OCI-LY1 (cell line): ENCODE data around the gene BCS1L.

Experiments used
- H2AFZ ChIP-seq: fragments of 200-600 bp; sonication (generic), shearing (Covaris generic); 2 replicates; pipeline ENCODE4 v1.6.0; 2014; ENCODE audit warnings: antibody characterized with exemption, mild to moderate bottlenecking, low read length
- H3F3A ChIP-seq: fragments of 200-600 bp; sonication (generic), shearing (Covaris generic); 2 replicates; pipeline ENCODE4 v1.6.0; 2014; ENCODE audit warnings: mild to moderate bottlenecking, antibody characterized with exemption, low read length, moderate library complexity; ENCODE audit not compliant: insufficient read depth
- H3K27ac ChIP-seq: fragments of 200-600 bp; sonication (generic); 2 replicates; pipeline ENCODE4 v1.5.1; 2014; ENCODE audit warnings: low read length, mixed run types, mild to moderate bottlenecking, low read depth; ENCODE audit not compliant: poor library complexity, severe bottlenecking
- H3K27me3 ChIP-seq: fragments of 200-600 bp; sonication (generic); 2 replicates; pipeline ENCODE4 v1.6.0; 2014; ENCODE audit warnings: antibody characterized with exemption, mild to moderate bottlenecking, low read length, moderate library complexity; ENCODE audit not compliant: insufficient read depth
- H3K36me3 ChIP-seq: fragments of 200-600 bp; sonication (generic); 2 replicates; pipeline ENCODE4 v1.6.1; 2014; ENCODE audit warnings: mild to moderate bottlenecking, antibody characterized with exemption, low read length, moderate library complexity, mixed read lengths; ENCODE audit not compliant: insufficient read depth
- H3K4me1 ChIP-seq: fragments of 200-600 bp; sonication (generic); 2 replicates; pipeline ENCODE4 v1.5.1; 2014; ENCODE audit warnings: mild to moderate bottlenecking, low read length, moderate library complexity; ENCODE audit not compliant: insufficient read depth, severe bottlenecking
- H3K4me2 ChIP-seq: fragments of 200-600 bp; sonication (generic), shearing (Covaris generic); 2 replicates; pipeline ENCODE4 v1.6.1; 2014; ENCODE audit warnings: low read length
- H3K4me3 ChIP-seq: fragments of 200-600 bp; sonication (generic); 2 replicates; pipeline ENCODE4 v1.5.1; 2014; ENCODE audit warnings: low read length, low read depth, mild to moderate bottlenecking, mixed read lengths; ENCODE audit not compliant: poor library complexity, severe bottlenecking
- H3K79me2 ChIP-seq: fragments of 200-600 bp; shearing (Covaris generic); 2 replicates; pipeline ENCODE4 v1.6.1; 2016; ENCODE audit warnings: mixed run types, low read length, mixed read lengths; ENCODE audit not compliant: insufficient read depth
- H3K9ac ChIP-seq: fragments of 200-600 bp; sonication (generic), shearing (Covaris generic); 2 replicates; pipeline ENCODE4 v1.6.1; 2014; ENCODE audit warnings: mild to moderate bottlenecking, low read length, mixed read lengths
- H3K9me2 ChIP-seq: fragments of 200-600 bp; sonication (generic), shearing (Covaris generic); 2 replicates; pipeline ENCODE4 v1.6.1; 2014; ENCODE audit warnings: low read depth, mild to moderate bottlenecking, low read length, mixed read lengths
- H3K9me3 ChIP-seq: fragments of 200-600 bp; shearing (Covaris generic); 2 replicates; pipeline ENCODE4 v1.6.1; 2014; ENCODE audit warnings: low read length, mixed read lengths
- H4K20me1 ChIP-seq: fragments of 200-600 bp; sonication (generic), shearing (Covaris generic); 2 replicates; pipeline ENCODE4 v1.6.0; 2016; ENCODE audit warnings: mild to moderate bottlenecking, low read length; ENCODE audit not compliant: insufficient read depth
- EZH2 ChIP-seq: fragments of 200-600 bp; sonication (generic), shearing (Covaris generic); IDR thresholded peaks from 2 replicates; pipeline ENCODE4 v1.8.0; 2017; ENCODE audit warnings: borderline replicate concordance, mixed run types, mild to moderate bottlenecking, antibody characterized with exemption, low read length, moderate library complexity, mixed read lengths
- TF ChIP-seq, protein P1 (sequence below): fragments of 200-600 bp; sonication (generic), shearing (Covaris generic); IDR thresholded peaks from 2 replicates; pipeline ENCODE4 v1.5.1; 2017; ENCODE audit warnings: mild to moderate bottlenecking, antibody characterized with exemption, low read length, moderate library complexity, mixed read lengths

The BCS1L gene

DNA sequence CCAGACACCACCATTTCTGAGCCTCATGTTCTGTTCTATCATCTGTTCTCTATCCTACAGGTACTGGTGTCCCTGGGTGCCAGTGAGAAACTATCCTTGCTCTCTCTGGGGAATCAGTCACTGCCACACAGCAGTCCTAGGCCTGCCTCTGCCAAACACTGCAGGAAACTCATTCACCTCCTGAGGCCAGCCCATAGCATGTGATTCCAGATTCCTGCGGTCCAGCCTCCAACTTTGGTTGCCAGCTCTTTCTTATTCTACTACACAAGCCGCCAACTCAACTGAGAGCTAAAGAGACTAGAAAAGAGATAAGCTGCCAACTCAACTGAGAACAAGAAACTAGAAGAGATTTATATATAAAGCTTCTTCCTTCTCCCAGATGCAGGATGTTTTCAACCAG is 42.3 kb downstream of the BCS1L start:
- Histone ChIP-seq H3K4me3 (no peak overlapping the region), H3F3A (no peaks in the 10 kb centered on the region), H3K9me2 (no peaks in the 10 kb centered on the region), H3K36me3 (no peaks in the 10 kb centered on the region), H4K20me1 (no peaks in the 10 kb centered on the region), H2AFZ (no peak overlapping the region), H3K9me3 (no peaks in the 10 kb centered on the region), H3K27ac (no peak overlapping the region), H3K9ac (no peak overlapping the region), H3K4me1 (no peaks in the 10 kb centered on the region), H3K4me2 (no peak overlapping the region), H3K79me2 (no peaks in the 10 kb centered on the region), H3K27me3 (no peaks in the 10 kb centered on the region)
- TF ChIP-seq, protein P1, sequence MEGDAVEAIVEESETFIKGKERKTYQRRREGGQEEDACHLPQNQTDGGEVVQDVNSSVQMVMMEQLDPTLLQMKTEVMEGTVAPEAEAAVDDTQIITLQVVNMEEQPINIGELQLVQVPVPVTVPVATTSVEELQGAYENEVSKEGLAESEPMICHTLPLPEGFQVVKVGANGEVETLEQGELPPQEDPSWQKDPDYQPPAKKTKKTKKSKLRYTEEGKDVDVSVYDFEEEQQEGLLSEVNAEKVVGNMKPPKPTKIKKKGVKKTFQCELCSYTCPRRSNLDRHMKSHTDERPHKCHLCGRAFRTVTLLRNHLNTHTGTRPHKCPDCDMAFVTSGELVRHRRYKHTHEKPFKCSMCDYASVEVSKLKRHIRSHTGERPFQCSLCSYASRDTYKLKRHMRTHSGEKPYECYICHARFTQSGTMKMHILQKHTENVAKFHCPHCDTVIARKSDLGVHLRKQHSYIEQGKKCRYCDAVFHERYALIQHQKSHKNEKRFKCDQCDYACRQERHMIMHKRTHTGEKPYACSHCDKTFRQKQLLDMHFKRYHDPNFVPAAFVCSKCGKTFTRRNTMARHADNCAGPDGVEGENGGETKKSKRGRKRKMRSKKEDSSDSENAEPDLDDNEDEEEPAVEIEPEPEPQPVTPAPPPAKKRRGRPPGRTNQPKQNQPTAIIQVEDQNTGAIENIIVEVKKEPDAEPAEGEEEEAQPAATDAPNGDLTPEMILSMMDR: no peak
- TF ChIP-seq EZH2: no peak

DNA sequence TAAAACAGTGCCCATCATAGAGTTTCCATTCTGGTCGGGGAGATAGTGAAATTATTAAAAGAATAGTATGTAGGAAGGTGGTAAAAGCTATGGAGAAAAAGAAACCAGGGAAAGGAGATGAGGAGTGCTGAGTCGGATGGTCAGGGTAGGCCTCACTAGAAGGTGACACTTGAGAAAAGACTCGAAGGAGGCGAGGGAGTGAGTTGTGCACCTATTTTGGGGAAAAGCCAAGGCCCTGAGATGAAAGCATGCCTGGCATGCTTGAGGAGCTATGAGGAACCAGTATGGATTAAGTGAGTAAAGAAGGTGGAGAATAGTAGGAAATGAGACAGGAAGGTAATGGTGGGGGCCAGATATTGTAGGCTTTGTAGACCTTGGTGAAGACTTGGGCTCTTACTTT is 43.9 kb downstream of the BCS1L start:
- no peaks in the 10 kb centered on the region for H3K36me3 ChIP-seq
- no peak overlapping the region for H3K4me3 ChIP-seq
- H3K27ac ChIP-seq: no peak overlapping the region
- no peaks in the 10 kb centered on the region for H3K79me2 ChIP-seq
- no peak overlapping the region for H2AFZ ChIP-seq
- no peaks in the 10 kb centered on the region for H3F3A ChIP-seq
- TF ChIP-seq, protein P1: no peak
- TF ChIP-seq EZH2: no peak
- no peaks in the 10 kb centered on the region for H3K9me3 ChIP-seq
- H3K27me3 ChIP-seq: no peaks in the 10 kb centered on the region
- H3K4me1 ChIP-seq: no peaks in the 10 kb centered on the region
- H3K4me2 ChIP-seq: no peak overlapping the region
- no peaks in the 10 kb centered on the region for H3K9me2 ChIP-seq
- no peak overlapping the region for H3K9ac ChIP-seq
- no peaks in the 10 kb centered on the region for H4K20me1 ChIP-seq

DNA sequence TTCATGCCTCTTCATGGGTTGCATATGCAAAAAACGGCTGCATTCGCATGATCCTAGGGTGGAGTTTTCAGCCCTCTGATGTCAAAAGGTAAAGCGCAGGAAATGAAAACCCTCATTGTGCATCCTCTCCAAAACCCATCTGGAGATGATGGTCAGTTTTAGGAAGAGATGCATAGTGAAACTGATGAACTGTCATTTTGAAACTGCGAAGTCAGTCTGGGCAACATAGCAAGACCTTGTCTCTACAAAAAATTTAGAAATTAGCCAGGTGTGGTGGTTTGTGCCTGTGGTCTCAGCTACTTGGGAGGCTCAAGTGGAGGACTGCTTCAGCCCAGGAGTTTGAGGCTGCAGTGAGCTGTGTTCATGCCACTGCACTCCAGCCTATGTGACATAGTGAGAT is 48.6 kb downstream of the BCS1L start:
- Histone ChIP-seq H3K79me2 (peaks cover 17% of the 10 kb centered on the region), H3K36me3 (no peaks in the 10 kb centered on the region), H3K4me2 (no peak overlapping the region), H3K27me3 (no peaks in the 10 kb centered on the region), H3K27ac (no peak overlapping the region), H3K9ac (no peak overlapping the region), H3K4me3 (no peak overlapping the region), H3F3A (no peaks in the 10 kb centered on the region), H3K9me2 (no peaks in the 10 kb centered on the region), H3K4me1 (peaks cover 18% of the 10 kb centered on the region), H4K20me1 (no peaks in the 10 kb centered on the region), H2AFZ (no peak overlapping the region), H3K9me3 (no peaks in the 10 kb centered on the region)
- TF ChIP-seq, protein P1: no peak
- no peak for TF ChIP-seq EZH2
